HG02870 (cell line): Measurements from ENCODE around the gene SUCLG2.
A peak's percentile ranks its signal among the peaks of the same experiment; 100 is the strongest.

ENCODE experiments used
- ATAC-seq: cut with Tn5 transposase; IDR thresholded peaks from one replicate; pipeline ENCODE4 v1.9.1; 2021; ENCODE audit warnings: mild to moderate bottlenecking, moderate library complexity; ENCODE audit not compliant: unreplicated experiment

SUCLG2 gene

GRCh38 chr3:67461667-67462142, 192.7 kb downstream of the SUCLG2 start:
- ATAC-seq: no peak

- no peak for ATAC-seq
Measured at GRCh38 chr3:67460841-67461510, 193.4 kb downstream of the SUCLG2 start.

GRCh38 chr3:67459796-67460195, 194.6 kb downstream of the SUCLG2 start:
- no peak for ATAC-seq

GRCh38 chr3:67458896-67459530, 195.4 kb downstream of the SUCLG2 start:
- no peak for ATAC-seq

GRCh38 chr3:67458408-67458807, 196.0 kb downstream of the SUCLG2 start:
- ATAC-seq: no peak

- ATAC-seq: no peak
Measured at GRCh38 chr3:67453628-67454027, 200.8 kb downstream of the SUCLG2 start.

- ATAC-seq: no peak
Measured at GRCh38 chr3:67450153-67450552, 204.3 kb downstream of the SUCLG2 start.

GRCh38 chr3:67447393-67447792, 207.0 kb downstream of the SUCLG2 start:
- ATAC-seq: no peak

GRCh38 chr3:67437789-67438188, 216.6 kb downstream of the SUCLG2 start:
- no peak for ATAC-seq

GRCh38 chr3:67437090-67437489, 217.3 kb downstream of the SUCLG2 start:
- no peak for ATAC-seq

GRCh38 chr3:67433109-67433508, 221.3 kb downstream of the SUCLG2 start:
- no peak for ATAC-seq

- ATAC-seq: no peak
Measured at GRCh38 chr3:67431887-67432286, 222.5 kb downstream of the SUCLG2 start.

- peak; percentile 78 for ATAC-seq
Measured at GRCh38 chr3:67423722-67424121, 230.7 kb downstream of the SUCLG2 start.

- ATAC-seq: peak; percentile 51
Measured at GRCh38 chr3:67421912-67422311, 232.5 kb downstream of the SUCLG2 start.

GRCh38 chr3:67419779-67420178, 234.6 kb downstream of the SUCLG2 start:
- ATAC-seq: no peak

- no peak for ATAC-seq
Measured at GRCh38 chr3:67419218-67419529, 235.2 kb downstream of the SUCLG2 start.

- ATAC-seq: no peak
Measured at GRCh38 chr3:67418426-67419217, 235.8 kb downstream of the SUCLG2 start.

GRCh38 chr3:67416703-67417102, 237.7 kb downstream of the SUCLG2 start:
- ATAC-seq: no peak

GRCh38 chr3:67415511-67415910, 238.9 kb downstream of the SUCLG2 start:
- no peak for ATAC-seq

GRCh38 chr3:67414740-67415139, 239.7 kb downstream of the SUCLG2 start:
- no peak for ATAC-seq

GRCh38 chr3:67405193-67405592, 249.2 kb downstream of the SUCLG2 start:
- ATAC-seq: no peak

- no peak for ATAC-seq
Measured at GRCh38 chr3:67402873-67403272, 251.5 kb downstream of the SUCLG2 start.
